Smooth muscle cell (in vitro differentiated cells): ENCODE measurements around the gene FAAH2. TPM values are rescaled to one million over a fixed set of nuclear protein-coding genes. Genes with fewer than 3 reads are reported as not detected.

Experiments
- DNase-seq: peaks from one replicate; lab custom pipeline; 2025; ENCODE audit not compliant: unreplicated experiment; lab: John Stamatoyannopoulos, UW
- H2AFZ ChIP-seq: fragments of 200-600 bp; sonication (generic); 2 replicates; pipeline ENCODE4 v1.6.0; 2016; ENCODE audit warnings: antibody characterized with exemption, low read depth, mild to moderate bottlenecking
- H3F3A ChIP-seq: fragments of 200-600 bp; sonication (generic); 2 replicates; pipeline ENCODE4 v1.6.0; 2017; ENCODE audit warnings: antibody characterized with exemption, low read depth
- H3K27ac ChIP-seq: fragments of 200-600 bp; sonication (generic); 2 replicates; pipeline ENCODE4 v1.5.1; 2016; ENCODE audit warnings: low read depth, mild to moderate bottlenecking
- H3K27me3 ChIP-seq: fragments of 200-600 bp; sonication (generic); 2 replicates; pipeline ENCODE4 v1.6.1; 2016; ENCODE audit warnings: low read depth, mild to moderate bottlenecking
- H3K36me3 ChIP-seq: fragments of 200-600 bp; sonication (generic); 2 replicates; pipeline ENCODE4 v1.5.1; 2016; ENCODE audit warnings: low read depth
- H3K4me1 ChIP-seq: fragments of 200-600 bp; sonication (generic); 2 replicates; pipeline ENCODE4 v1.5.1; 2016; ENCODE audit warnings: low read depth
- H3K4me2 ChIP-seq: fragments of 200-600 bp; sonication (generic); 2 replicates; pipeline ENCODE4 v1.6.0; 2016; ENCODE audit warnings: mild to moderate bottlenecking
- H3K4me3 ChIP-seq: fragments of 200-600 bp; sonication (generic); 2 replicates; pipeline ENCODE4 v1.5.1; 2016; ENCODE audit warnings: mild to moderate bottlenecking
- H3K79me2 ChIP-seq: fragments of 200-600 bp; sonication (generic); 2 replicates; pipeline ENCODE4 v1.6.0; 2016; ENCODE audit warnings: low read depth, mild to moderate bottlenecking
- H3K9ac ChIP-seq: fragments of 200-600 bp; sonication (generic); 2 replicates; pipeline ENCODE4 v1.6.0; 2016; ENCODE audit warnings: low read depth
- H3K9me3 ChIP-seq: fragments of 200-600 bp; sonication (generic); replicated peaks from 2 replicates; pipeline ENCODE4 v1.5.1; 2016; ENCODE audit warnings: low read depth
- H4K20me1 ChIP-seq: fragments of 200-600 bp; sonication (generic); 2 replicates; pipeline ENCODE4 v1.6.0; 2016; ENCODE audit warnings: low read depth
- CTCF ChIP-seq: fragments of 200-600 bp; sonication (generic); IDR thresholded peaks from 2 replicates; pipeline ENCODE4 v1.5.1; 2017; ENCODE audit warnings: borderline replicate concordance, mild to moderate bottlenecking, antibody characterized with exemption; ENCODE audit not compliant: insufficient read depth, poor library complexity, severe bottlenecking
- WGBS: methylation state at CpG from one replicate; pipeline ENCODE4 v1.1.7; 2016; ENCODE audit warnings: low lambda C conversion rate; 5-methylcytosine and 5-hydroxymethylcytosine counted together
- polyA plus RNA-seq: library from polyadenylated mRNA; unstranded; fragments of >200 nt; fragmentation: Nextera tagmentation; extraction: Ambion mirVana; gene quantifications from 2 replicates; pipeline ENCODE4 v1.2.1, GENCODE V29; 2016
- total RNA-seq: library from RNA; depleted of rRNA; stranded (reverse); fragments of >200 nt; gene quantifications from 2 replicates; pipeline ENCODE4 v1.2.3, GENCODE V29; 2014

The FAAH2 gene
- total and polyA plus RNA-seq, 2 experiments from 2014 or later, result 0.37 to 0.99 TPM

- peak; percentile 25 for TF ChIP-seq CTCF
- Histone ChIP-seq H3K4me3 (no peak overlapping the region), H3K27ac (no peak overlapping the region), H3K79me2 (no peaks in the 10 kb centered on the region), H3K9ac (no peak overlapping the region), H3K9me3 (no peaks in the 10 kb centered on the region), H2AFZ (no peak overlapping the region), H3K4me1 (no peaks in the 10 kb centered on the region), H3K27me3 (no peaks in the 10 kb centered on the region), H3K36me3 (no peaks in the 10 kb centered on the region), H3F3A (no peaks in the 10 kb centered on the region), H4K20me1 (no peaks in the 10 kb centered on the region), H3K4me2 (no peak overlapping the region)
- no peak for DNase-seq
- 69% methylated on average over 1 of the region's 1 CpG for WGBS
Measured at GRCh38 chrX:57528670-57529255, 242.3 kb downstream of the FAAH2 start.

Other genes with a start within 250 kb of the FAAH2 start
- 2.8 and 3.6 TPM in 2 replicates for gene SPIN2B, start 165.2 kb upstream of the FAAH2 start, total RNA-seq
- gene SPIN2B, start 165.2 kb upstream of the FAAH2 start, polyA plus RNA-seq, result 4.3 and 7.6 TPM in 2 replicates
- 0.22 and 0.54 TPM in 2 replicates for gene SPIN2A, start 149.3 kb upstream of the FAAH2 start, total RNA-seq
- 2.2 and 2.6 TPM in 2 replicates for gene SPIN2A, start 149.3 kb upstream of the FAAH2 start, polyA plus RNA-seq